A549 (cell line): ENCODE data around the gene KRTAP22-1. TPM values are rescaled to one million over a fixed set of nuclear protein-coding genes. Genes with fewer than 3 reads are reported as not detected.

Experiments
- ATAC-seq, 2 experiments: fragments of 200-7000 bp in 1 of 2; fragments of >200 bp in 1 of 2; cut with Nextera tagmentation in 1 of 2; cut with Tn5 transposase in 1 of 2; 3 replicates each; pipeline versions ENCODE4 v1.8.0 to v1.9.1; 2018 to 2020; ENCODE audit warnings: mild to moderate bottlenecking in 1 of 2, moderate library complexity in 1 of 2
- CTCF ChIA-PET: fragments of 300-600 bp; sonication (Branson Sonifier 250); formaldehyde crosslinking; extraction: SDS; loops from one replicate; lab custom pipeline; 2021; ENCODE audit warnings: antibody characterized with exemption, inconsistent platforms; lab: Yijun Ruan, JAX
- POLR2A ChIA-PET: fragments of 350-600 bp; formaldehyde crosslinking; extraction: SDS; loops from one replicate; lab custom pipeline; 2021; ENCODE audit warnings: antibody characterized with exemption, inconsistent platforms; lab: Yijun Ruan, JAX
- DNase-seq, 2 experiments: peaks; one replicate each; pipeline versions ENCODE4 v3.0.0 to v3.0.0-alpha.2; 2011 to 2016; ENCODE audit warnings: low read depth in 1 of 2, low spot score in 1 of 2
- FAIRE-seq: peaks from 2 replicates; lab custom pipeline; 2011; peaks lifted over from hg19 to GRCh38; lab: Jason Lieb, UNC
- H3K27ac ChIP-seq, 2 experiments: fragments of >200 bp; sonication (Bioruptor Twin); formaldehyde crosslinking; 3 replicates each; pipeline ENCODE4 v1.5.1; 2016 to 2017
- H3K4me1 ChIP-seq: fragments of >200 bp; sonication (Bioruptor Twin); formaldehyde crosslinking; 3 replicates; pipeline ENCODE4 v1.6.1; 2016
- H3K4me2 ChIP-seq: fragments of >200 bp; sonication (Bioruptor Twin); formaldehyde crosslinking; 3 replicates; pipeline ENCODE4 v1.6.1; 2016
- H3K4me3 ChIP-seq: fragments of >200 bp; sonication (Bioruptor Twin); formaldehyde crosslinking; 3 replicates; pipeline ENCODE4 v1.5.1; 2016
- H3K9me3 ChIP-seq: fragments of >200 bp; sonication (Bioruptor Twin); formaldehyde crosslinking; 3 replicates; pipeline ENCODE4 v1.6.1; 2016
- ATOH8 ChIP-seq: fragments of 250-450 bp; sonication (Bioruptor Pico); IDR thresholded peaks from 2 replicates; pipeline ENCODE4 v1.5.0; 2020; ENCODE audit warnings: low read depth, mild to moderate bottlenecking, moderate library complexity
- CHD2 ChIP-seq: fragments of 150-350 bp; IDR thresholded peaks from 2 replicates; pipeline ENCODE4 v1.6.1; 2014; ENCODE audit warnings: low read length; ENCODE audit not compliant: partially characterized antibody
- EHF ChIP-seq: fragments of 250-450 bp; sonication (Bioruptor Pico); IDR thresholded peaks from 2 replicates; pipeline ENCODE4 v1.5.0; 2020; ENCODE audit warnings: mild to moderate bottlenecking
- ELK1 ChIP-seq: fragments of 150-350 bp; IDR thresholded peaks from 2 replicates; pipeline ENCODE4 v1.6.1; 2014; ENCODE audit warnings: low read depth, mild to moderate bottlenecking, low read length
- EP300 ChIP-seq, 2 experiments: fragments of >200 bp; sonication (Bioruptor Twin); formaldehyde crosslinking; IDR thresholded peaks; 2 replicates in 1 of 2; 3 replicates in 1 of 2; pipeline ENCODE4 v1.6.1; 2016 to 2017
- ESRRA ChIP-seq: fragments of 150-350 bp; IDR thresholded peaks from 2 replicates; pipeline ENCODE4 v1.6.1; 2014; ENCODE audit warnings: mild to moderate bottlenecking, low read length, borderline replicate concordance
- HOXB13 ChIP-seq: fragments of 250-450 bp; sonication (Bioruptor Pico); IDR thresholded peaks from 2 replicates; pipeline ENCODE4 v1.5.0; 2020; ENCODE audit warnings: low read depth, mild to moderate bottlenecking, moderate library complexity
- KDM1A ChIP-seq: fragments of 200-600 bp; sonication (generic); IDR thresholded peaks from 2 replicates; pipeline ENCODE4 v1.6.1; 2016; ENCODE audit warnings: low read depth, mild to moderate bottlenecking
- MAFK ChIP-seq: fragments of 450-650 bp; IDR thresholded peaks from 2 replicates; pipeline ENCODE4 v1.6.1; 2014; ENCODE audit not compliant: partially characterized antibody
- MYC ChIP-seq: IDR thresholded peaks from 2 replicates; pipeline ENCODE4 v1.6.1; 2012; ENCODE audit warnings: mild to moderate bottlenecking, inconsistent platforms, low read length, improper control_type of control experiment, borderline replicate concordance
- RARB ChIP-seq: fragments of 250-450 bp; sonication (Bioruptor Pico); IDR thresholded peaks from 2 replicates; pipeline ENCODE4 v1.8.0; 2021; ENCODE audit warnings: mild to moderate bottlenecking, moderate library complexity
- RCOR1 ChIP-seq: fragments of 150-350 bp; IDR thresholded peaks from 2 replicates; pipeline ENCODE4 v1.6.1; 2014; ENCODE audit warnings: antibody characterized with exemption, low read length, low read depth
- REST ChIP-seq: fragments of 200-600 bp; sonication (generic); IDR thresholded peaks from 2 replicates; pipeline ENCODE4 v1.6.1; 2016; ENCODE audit warnings: antibody characterized with exemption, mild to moderate bottlenecking, moderate library complexity
- RFX5 ChIP-seq: fragments of 450-650 bp; IDR thresholded peaks from 2 replicates; pipeline ENCODE4 v1.7.1; 2014; ENCODE audit warnings: antibody characterized with exemption, mild to moderate bottlenecking, moderate library complexity
- RNF2 ChIP-seq: fragments of 200-600 bp; sonication (generic); IDR thresholded peaks from 2 replicates; pipeline ENCODE4 v1.6.1; 2016; ENCODE audit warnings: low read depth, mild to moderate bottlenecking, antibody characterized with exemption, moderate library complexity, borderline replicate concordance
- TFCP2L1 ChIP-seq: fragments of 250-450 bp; sonication (Bioruptor Pico); IDR thresholded peaks from 2 replicates; pipeline ENCODE4 v1.5.0; 2021; ENCODE audit warnings: mild to moderate bottlenecking
- ZFP36 ChIP-seq: fragments of 450-650 bp; IDR thresholded peaks from 2 replicates; pipeline ENCODE4 v1.6.1; 2014; ENCODE audit warnings: borderline replicate concordance; ENCODE audit not compliant: partially characterized antibody
- ZNF302 ChIP-seq: fragments of 250-450 bp; sonication (Bioruptor Pico); IDR thresholded peaks from 2 replicates; pipeline ENCODE4 v1.9.0; 2021; ENCODE audit warnings: inconsistent platforms, mild to moderate bottlenecking, moderate library complexity
- ZSCAN20 ChIP-seq: fragments of 250-450 bp; sonication (Bioruptor Pico); IDR thresholded peaks from 2 replicates; pipeline ENCODE4 v1.8.0; 2022; ENCODE audit warnings: mild to moderate bottlenecking, moderate library complexity
- WGBS: methylation state at CpG from one replicate; pipeline ENCODE4 v1.1.6; 2017; ENCODE audit errors: missing lambda C conversion rate; 5-methylcytosine and 5-hydroxymethylcytosine counted together
- polyA minus RNA-seq: library from RNA; depleted of rRNA, polyadenylated mRNA; stranded (reverse); fragments of >200 nt; gene quantifications from 2 replicates; pipeline ENCODE4 v1.2.3, GENCODE V29; 2011; rRNA and poly(A)+ RNA removed
- polyA plus RNA-seq, 4 experiments: library from polyadenylated mRNA; depleted of rRNA in 3 of 4; stranded (reverse); fragments of >200 nt; fragmentation: RNase III in 1 of 4; extraction: RNeasy Plus Mini Kit Qiagen cat#74134 plus additional on column Dnase treatment in 1 of 4; gene quantifications; 2 replicates in 3 of 4; 3 replicates in 1 of 4; pipeline ENCODE4 v1.2.3, GENCODE V29; 2011 to 2017
- TF ChIP-seq, protein P1 (sequence below): fragments of >200 bp; sonication (Bioruptor Twin); formaldehyde crosslinking; IDR thresholded peaks from 3 replicates; pipeline ENCODE4 v1.5.1; 2016

The KRTAP22-1 gene
- polyA plus RNA-seq (2011; rRNA removed): not detected in 2 replicates
- polyA plus RNA-seq (2012; cell fraction: cytosol; rRNA removed): not detected in 2 replicates
- not detected in 2 replicates for polyA plus RNA-seq (2012; cell fraction: nucleus; rRNA removed)
- not detected in 3 replicates for polyA plus RNA-seq (2017; fragmentation: RNase III; extraction: RNeasy Plus Mini Kit Qiagen cat#74134 plus additional on column Dnase treatment)
- not detected in 2 replicates for polyA minus RNA-seq

DNA sequence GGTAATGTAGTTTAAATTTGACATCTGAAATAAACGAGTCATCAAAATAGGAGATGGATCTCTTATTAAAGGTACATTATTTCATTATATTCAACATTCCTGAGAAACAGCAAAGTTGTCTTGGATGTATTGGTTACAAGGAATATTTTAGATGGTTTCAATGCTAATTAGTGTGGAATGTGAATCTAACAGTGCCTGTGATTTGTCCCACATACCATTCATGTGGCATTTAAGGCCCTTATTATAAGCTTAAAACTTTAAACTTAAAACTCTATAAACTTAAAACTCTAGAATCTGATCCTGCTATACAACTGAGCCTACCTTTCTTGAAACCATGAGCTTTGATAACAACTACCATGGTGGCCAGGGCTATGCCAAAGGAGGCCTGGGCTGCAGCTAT is at the start of gene KRTAP22-1:
Gene KRTAP22-1 (plus strand): TSS at position 301 of the 400 bp plus-strand sequence.
- Histone ChIP-seq H3K4me2 (no peak within 1 kb of the TSS), H3K4me3 (no peak within 1 kb of the TSS), H3K9me3 (no peaks in the 10 kb centered on the region), H3K4me1 (no peaks in the 10 kb centered on the region), H3K27ac (no peak within 1 kb of the TSS)
- 0% methylated on average over 1 of the region's 1 CpG for WGBS
- FAIRE-seq: no peak
- ATAC-seq: no peak
- TF ChIP-seq ATOH8 (CRISPR knock-in tag) (no peak), KDM1A (no peak), EP300 (IDR thresholded peaks at IDR 0.05) (no peak), TFCP2L1 (CRISPR knock-in tag) (no peak), HOXB13 (CRISPR knock-in tag) (no peak), RFX5 (no peak), CHD2 (no peak), MYC (no peak)
- ChIA-PET POLR2A (no interaction called here), CTCF (no interaction called here)
- no peak for DNase-seq

GRCh38 chr21:30552782-30553181 is 48.1 kb upstream of the KRTAP22-1 start:
- H3K9me3 ChIP-seq: no peaks in the 10 kb centered on the region
- no peak overlapping the region for H3K4me3 ChIP-seq
- no peak overlapping the region for H3K4me2 ChIP-seq
- 0% methylated on average over 1 of the region's 1 CpG for WGBS
- DNase-seq: no peak
- ChIA-PET CTCF (no interaction called here), POLR2A (no interaction called here)
- TF ChIP-seq MYC: no peak
- TF ChIP-seq ELK1: no peak
- TF ChIP-seq MAFK: no peak
- TF ChIP-seq RNF2: no peak
- no peak for TF ChIP-seq ESRRA
- no peak for TF ChIP-seq RCOR1
- TF ChIP-seq EHF (CRISPR knock-in tag): no peak
- TF ChIP-seq ZFP36: no peak
- no peak for TF ChIP-seq REST
- no peak for TF ChIP-seq RARB (CRISPR knock-in tag)
- TF ChIP-seq, protein P1, sequence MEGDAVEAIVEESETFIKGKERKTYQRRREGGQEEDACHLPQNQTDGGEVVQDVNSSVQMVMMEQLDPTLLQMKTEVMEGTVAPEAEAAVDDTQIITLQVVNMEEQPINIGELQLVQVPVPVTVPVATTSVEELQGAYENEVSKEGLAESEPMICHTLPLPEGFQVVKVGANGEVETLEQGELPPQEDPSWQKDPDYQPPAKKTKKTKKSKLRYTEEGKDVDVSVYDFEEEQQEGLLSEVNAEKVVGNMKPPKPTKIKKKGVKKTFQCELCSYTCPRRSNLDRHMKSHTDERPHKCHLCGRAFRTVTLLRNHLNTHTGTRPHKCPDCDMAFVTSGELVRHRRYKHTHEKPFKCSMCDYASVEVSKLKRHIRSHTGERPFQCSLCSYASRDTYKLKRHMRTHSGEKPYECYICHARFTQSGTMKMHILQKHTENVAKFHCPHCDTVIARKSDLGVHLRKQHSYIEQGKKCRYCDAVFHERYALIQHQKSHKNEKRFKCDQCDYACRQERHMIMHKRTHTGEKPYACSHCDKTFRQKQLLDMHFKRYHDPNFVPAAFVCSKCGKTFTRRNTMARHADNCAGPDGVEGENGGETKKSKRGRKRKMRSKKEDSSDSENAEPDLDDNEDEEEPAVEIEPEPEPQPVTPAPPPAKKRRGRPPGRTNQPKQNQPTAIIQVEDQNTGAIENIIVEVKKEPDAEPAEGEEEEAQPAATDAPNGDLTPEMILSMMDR: no peak
- no peak for TF ChIP-seq ZNF302 (CRISPR knock-in tag)
- TF ChIP-seq ZSCAN20 (CRISPR knock-in tag): no peak
- H3K27ac ChIP-seq: no peak overlapping the region
- ATAC-seq: no peak
- FAIRE-seq: no peak
- no peaks in the 10 kb centered on the region for H3K4me1 ChIP-seq
